Measurements from ENCODE around the gene NPSR1. TPM values are rescaled to one million over a fixed set of nuclear protein-coding genes. Genes with fewer than 3 reads are reported as not detected.

NPSR1 gene
- polyA plus RNA-seq, 3 donors = not detected

- no peak for DNase-seq (ENCODE audit: low read depth in 3 of 3, low spot score in 2 of 3)
These were observed 61.6 kb downstream of the NPSR1 start for GRCh38 chr7:34719636-34720035.

GRCh38 chr7:34720289-34720688 lies 62.3 kb downstream of the NPSR1 start:
- no peak for DNase-seq (ENCODE audit: low read depth in 3 of 3, low spot score in 2 of 3)

- no peak for DNase-seq (ENCODE audit: low read depth in 3 of 3, low spot score in 2 of 3)
These were observed 65.3 kb downstream of the NPSR1 start for GRCh38 chr7:34723338-34723737.

GRCh38 chr7:34723866-34724490 lies 66.0 kb downstream of the NPSR1 start:
- no peak for DNase-seq (ENCODE audit: low read depth in 3 of 3, low spot score in 2 of 3)

- DNase-seq (ENCODE audit: low read depth in 3 of 3, low spot score in 2 of 3) = no peak
These were observed 68.2 kb downstream of the NPSR1 start for GRCh38 chr7:34726221-34726620.

- no peak for DNase-seq (ENCODE audit: low read depth in 3 of 3, low spot score in 2 of 3)
These were observed 69.5 kb downstream of the NPSR1 start for GRCh38 chr7:34727464-34727995.

- DNase-seq (ENCODE audit: low read depth in 3 of 3, low spot score in 2 of 3) = no peak
These were observed 70.1 kb downstream of the NPSR1 start for GRCh38 chr7:34728156-34728555.

- no peak for DNase-seq (ENCODE audit: low read depth in 3 of 3, low spot score in 2 of 3)
These were observed 76.8 kb downstream of the NPSR1 start for GRCh38 chr7:34734771-34735170.

- DNase-seq (ENCODE audit: low read depth in 3 of 3, low spot score in 2 of 3) = no peak
These were observed 77.5 kb downstream of the NPSR1 start for GRCh38 chr7:34735526-34735925.

- DNase-seq (ENCODE audit: low read depth in 3 of 3, low spot score in 2 of 3) = no peak
These were observed 81.8 kb downstream of the NPSR1 start for GRCh38 chr7:34739651-34740300.

GRCh38 chr7:34740840-34741239 lies 82.8 kb downstream of the NPSR1 start:
- DNase-seq (ENCODE audit: low read depth in 3 of 3, low spot score in 2 of 3) = no peak

GRCh38 chr7:34747176-34747781 lies 89.3 kb downstream of the NPSR1 start:
- DNase-seq (ENCODE audit: low read depth in 3 of 3, low spot score in 2 of 3) = no peak

GRCh38 chr7:34747867-34748727 lies 90.1 kb downstream of the NPSR1 start:
- DNase-seq (ENCODE audit: low read depth in 3 of 3, low spot score in 2 of 3) = no peak

- no peak for DNase-seq (ENCODE audit: low read depth in 3 of 3, low spot score in 2 of 3)
These were observed 90.7 kb downstream of the NPSR1 start for GRCh38 chr7:34748728-34749089.

GRCh38 chr7:34749446-34749845 lies 91.4 kb downstream of the NPSR1 start:
- DNase-seq (ENCODE audit: low read depth in 3 of 3, low spot score in 2 of 3) = no peak

- no peak for DNase-seq (ENCODE audit: low read depth in 3 of 3, low spot score in 2 of 3)
These were observed 92.2 kb downstream of the NPSR1 start for GRCh38 chr7:34750209-34750608.

GRCh38 chr7:34750636-34751035 lies 92.6 kb downstream of the NPSR1 start:
- no peak for DNase-seq (ENCODE audit: low read depth in 3 of 3, low spot score in 2 of 3)

- DNase-seq (ENCODE audit: low read depth in 3 of 3, low spot score in 2 of 3) = no peak
These were observed 94.0 kb downstream of the NPSR1 start for GRCh38 chr7:34751725-34752643.

- no peak for DNase-seq (ENCODE audit: low read depth in 3 of 3, low spot score in 2 of 3)
These were observed 94.9 kb downstream of the NPSR1 start for GRCh38 chr7:34752929-34753328.

- DNase-seq (ENCODE audit: low read depth in 3 of 3, low spot score in 2 of 3) = no peak
These were observed 97.0 kb downstream of the NPSR1 start for GRCh38 chr7:34755008-34755407.
